ENCODE measurements around the gene PSKH1.

The PSKH1 gene

GRCh38 chr16:67915831-67916723 lies 23.0 kb downstream of the PSKH1 start:
- DNase-seq (ENCODE audit: low read depth) = no peak

GRCh38 chr16:67917140-67917851 lies 24.2 kb downstream of the PSKH1 start:
- no peak for DNase-seq (ENCODE audit: low read depth)
- TF ChIP-seq CTCF (IDR thresholded peaks at IDR 0.05; ENCODE audit: insufficient read depth, low read depth, low read length, missing control alignments) = no peak
- no peak overlapping the region for H3K4me3 ChIP-seq (ENCODE audit: low read depth, low read length)

More at GRCh38 chr16:67915831-67916723, 23.0 kb downstream of the PSKH1 start:
- no peak overlapping the region for H3K4me3 ChIP-seq (ENCODE audit: low read depth, low read length)
- TF ChIP-seq CTCF (IDR thresholded peaks at IDR 0.05; ENCODE audit: insufficient read depth, low read depth, low read length, missing control alignments) = no peak

- no peak overlapping the region for H3K4me3 ChIP-seq (ENCODE audit: low read depth, low read length)
- no peak for TF ChIP-seq CTCF (IDR thresholded peaks at IDR 0.05; ENCODE audit: insufficient read depth, low read depth, low read length, missing control alignments)
- no peak for DNase-seq (ENCODE audit: low read depth)
These were observed 24.8 kb downstream of the PSKH1 start for GRCh38 chr16:67917852-67918236.

GRCh38 chr16:67919622-67920221 lies 26.7 kb downstream of the PSKH1 start:
- DNase-seq (ENCODE audit: low read depth) = no peak
- no peak overlapping the region for H3K4me3 ChIP-seq (ENCODE audit: low read depth, low read length)
- TF ChIP-seq CTCF (IDR thresholded peaks at IDR 0.05; ENCODE audit: insufficient read depth, low read depth, low read length, missing control alignments) = no peak

GRCh38 chr16:67922221-67922620 lies 29.2 kb downstream of the PSKH1 start:
- TF ChIP-seq CTCF (IDR thresholded peaks at IDR 0.05; ENCODE audit: insufficient read depth, low read depth, low read length, missing control alignments) = no peak
- no peak for DNase-seq (ENCODE audit: low read depth)
- no peak overlapping the region for H3K4me3 ChIP-seq (ENCODE audit: low read depth, low read length)

GRCh38 chr16:67922740-67923139 lies 29.7 kb downstream of the PSKH1 start:
- TF ChIP-seq CTCF (IDR thresholded peaks at IDR 0.05; ENCODE audit: insufficient read depth, low read depth, low read length, missing control alignments) = no peak
- DNase-seq (ENCODE audit: low read depth) = no peak
- no peak overlapping the region for H3K4me3 ChIP-seq (ENCODE audit: low read depth, low read length)
